Activated CD4-positive, alpha-beta T cell treated with anti-CD3 and anti-CD28 coated beads, Interleukin-2, amount 50 U/mL, for 4 hours (primary cell): ENCODE measurements around the gene ATP2A1.
"Not testable (repeated sequence)": the region's sequence is repeated elsewhere in the genome, so short reads cannot be mapped to it uniquely, and the experiment has no call there.

ENCODE experiments used
- DNase-seq, 2 experiments: peaks; one replicate each; pipeline ENCODE4 v3.0.0-alpha.2; 2020

Gene ATP2A1

DNA sequence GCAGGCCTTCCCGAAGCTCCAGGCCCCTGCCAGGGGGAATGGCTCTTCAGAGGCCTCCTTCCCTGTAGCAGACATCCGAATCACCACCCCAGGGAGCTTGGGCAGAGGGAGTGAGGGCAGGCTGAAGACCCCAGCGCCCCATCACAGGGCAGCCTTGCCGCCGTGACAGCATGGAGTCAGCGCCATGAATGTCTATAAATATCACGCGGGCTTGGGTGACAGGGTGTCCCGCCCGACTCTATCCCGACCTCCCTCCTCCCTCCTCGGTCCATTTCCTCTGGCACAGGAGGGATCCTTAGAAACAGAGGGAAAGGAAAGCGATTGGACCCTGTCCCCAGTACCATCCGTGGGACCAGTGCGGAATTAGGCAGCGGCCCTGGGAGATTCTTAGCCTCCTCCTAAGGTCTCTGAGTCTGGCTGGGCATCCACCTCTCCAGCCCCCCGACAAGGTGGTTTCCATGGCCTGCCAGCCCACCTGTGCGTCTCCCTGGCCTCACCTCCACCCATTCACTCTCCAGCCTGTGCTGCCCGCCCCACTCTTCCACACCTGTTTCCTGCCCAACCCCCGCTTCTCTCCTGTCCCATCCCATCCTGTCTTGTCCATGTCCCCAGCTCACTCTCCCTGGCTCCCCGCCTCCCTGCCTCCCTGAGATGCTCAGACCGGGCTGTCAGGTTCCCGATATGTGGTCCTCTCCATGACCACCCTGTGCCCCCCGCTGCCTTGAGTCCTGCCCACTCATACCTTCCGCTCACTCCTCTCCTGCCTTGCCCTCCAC is 5.1 kb downstream of the ATP2A1 start:
- DNase-seq: no peak

DNA sequence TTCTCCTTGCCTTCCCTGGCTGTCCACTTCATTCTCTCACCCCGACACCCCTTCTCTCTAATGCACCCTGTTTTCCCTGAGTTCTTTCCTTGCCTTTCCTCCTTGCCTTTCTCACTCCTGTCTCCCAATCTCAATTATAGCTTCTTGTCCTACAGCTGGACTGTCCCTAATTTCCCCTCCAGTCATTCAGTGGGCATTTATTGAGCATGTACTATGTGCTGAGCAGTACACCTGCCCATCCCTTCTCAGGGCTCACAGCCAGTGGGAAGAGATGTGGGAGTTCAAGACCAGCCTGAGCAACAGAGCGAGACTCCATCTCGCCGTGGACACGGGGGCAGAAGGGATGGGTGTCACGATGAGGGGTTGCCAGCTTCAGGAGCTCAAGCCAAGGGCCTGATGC is 5.8 kb downstream of the ATP2A1 start:
- no peak for DNase-seq

DNA sequence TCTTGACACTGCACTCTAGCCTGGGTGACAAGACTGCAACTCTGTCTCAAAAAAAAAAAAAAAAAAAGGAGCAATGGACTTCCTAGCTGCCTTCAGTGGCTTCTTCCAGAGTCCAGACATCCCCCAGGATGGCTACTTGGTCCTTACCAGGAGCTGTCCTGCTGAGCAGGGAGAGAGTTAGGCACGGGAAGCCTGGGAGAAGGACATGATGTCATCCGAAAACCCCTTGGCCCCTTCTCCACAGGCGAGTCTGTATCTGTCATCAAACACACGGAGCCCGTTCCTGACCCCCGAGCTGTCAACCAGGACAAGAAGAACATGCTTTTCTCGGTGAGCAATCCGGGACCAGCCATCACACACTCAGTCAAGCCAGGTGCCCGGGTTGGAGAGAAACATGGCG is 8.7 kb downstream of the ATP2A1 start:
- DNase-seq: no peak

DNA sequence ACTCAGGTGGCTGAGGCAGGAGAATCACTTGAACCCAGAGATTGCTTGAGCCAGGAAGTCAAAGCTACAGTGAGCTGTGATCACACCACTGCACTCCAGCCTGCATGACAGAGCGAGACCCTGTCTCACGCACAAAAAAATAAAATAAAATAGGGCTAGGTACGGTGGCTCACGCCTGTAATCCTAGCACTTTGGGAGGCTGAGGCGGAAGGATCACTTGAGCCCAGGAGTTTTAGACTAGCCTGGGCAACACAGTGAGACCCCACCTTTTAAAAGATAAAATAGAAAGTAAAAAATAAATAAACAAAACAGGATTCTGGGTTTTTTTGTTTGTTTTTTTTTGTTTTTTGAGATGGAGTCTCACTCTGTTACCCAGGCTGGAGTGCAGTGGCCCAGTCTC is 12.1 kb downstream of the ATP2A1 start:
- not testable (repeated sequence) for DNase-seq

DNA sequence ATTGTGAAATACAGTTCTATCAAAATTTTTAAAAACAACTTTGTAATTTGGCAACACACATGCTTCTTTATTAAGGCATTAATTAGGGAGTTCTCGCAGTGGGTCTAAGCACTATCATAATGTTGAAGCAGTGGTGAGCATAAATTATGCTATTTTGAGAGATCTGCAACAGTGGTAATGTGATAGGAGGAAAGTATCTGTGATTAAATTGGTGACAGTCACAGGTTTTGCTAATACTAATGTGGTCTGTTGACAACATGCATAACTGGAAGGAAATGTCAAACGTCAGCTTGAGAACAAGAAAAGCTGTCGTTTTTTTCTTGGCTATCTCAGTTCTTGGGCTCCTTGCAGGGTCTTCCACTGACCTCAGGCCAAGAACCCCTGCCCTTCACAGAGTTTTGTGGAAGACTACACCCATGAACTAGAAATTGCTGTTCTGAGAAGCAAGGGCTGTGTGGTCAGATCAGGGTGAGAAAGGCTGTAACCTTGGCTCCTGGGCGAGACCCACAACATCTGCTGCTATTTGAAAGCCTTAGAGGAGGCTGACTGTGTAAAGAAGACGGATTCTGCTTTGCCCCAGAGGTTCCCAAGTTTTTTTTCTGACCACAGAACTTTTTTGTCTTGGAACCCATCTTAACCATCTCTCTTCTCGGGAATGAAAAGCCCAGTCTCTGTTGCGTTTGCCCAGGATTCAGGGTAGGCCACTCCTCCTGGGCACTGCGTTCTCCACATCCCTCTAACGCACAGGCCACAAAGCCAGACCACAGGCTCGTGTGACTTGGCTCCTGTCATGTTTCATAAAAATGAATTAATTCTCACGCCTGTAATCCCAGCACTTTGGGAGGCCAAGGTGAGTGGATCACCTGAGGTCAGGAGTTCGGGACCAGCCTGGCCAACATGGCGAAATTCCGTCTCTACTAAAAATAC is 13.9 kb downstream of the ATP2A1 start:
- DNase-seq: no peak

DNA sequence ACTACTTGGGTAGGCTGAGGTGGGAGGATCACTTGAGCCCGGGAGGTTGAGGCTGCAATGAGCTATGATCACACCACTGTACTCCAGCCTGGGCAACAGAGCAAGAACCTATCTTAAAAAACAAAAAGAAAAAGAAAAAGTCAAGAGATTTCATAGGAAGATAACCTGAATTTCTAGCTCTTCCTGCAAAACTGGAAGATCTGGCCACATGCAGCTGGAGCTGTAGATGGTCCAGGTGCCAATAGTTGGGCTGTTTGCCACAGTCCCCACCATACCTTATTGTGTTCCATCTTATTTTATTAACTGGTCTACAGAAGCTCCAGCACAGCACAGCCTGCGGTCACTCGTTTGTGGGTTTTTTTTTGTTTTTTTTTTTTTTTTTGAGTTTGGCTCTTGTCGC is 15.0 kb downstream of the ATP2A1 start:
- DNase-seq: no peak

DNA sequence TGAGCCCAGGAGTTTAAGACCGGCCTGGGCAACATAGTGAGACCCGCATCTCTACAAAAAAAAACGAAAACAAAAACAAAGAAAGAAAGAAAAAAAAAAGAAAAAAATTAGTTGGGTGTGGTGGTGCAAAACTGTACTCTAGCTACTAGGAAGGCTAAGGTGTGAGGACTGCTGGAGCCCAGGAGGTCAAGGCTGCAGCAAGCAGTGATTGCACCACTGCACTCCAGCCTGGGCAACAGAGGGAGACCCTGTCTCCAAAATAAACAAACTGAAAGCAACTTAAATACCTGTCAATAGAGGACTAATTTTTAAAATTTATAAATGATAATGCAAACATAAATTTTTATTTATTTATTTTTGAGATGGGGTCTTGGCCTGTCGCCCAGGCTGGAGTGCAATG is 17.3 kb downstream of the ATP2A1 start:
- DNase-seq: no peak

DNA sequence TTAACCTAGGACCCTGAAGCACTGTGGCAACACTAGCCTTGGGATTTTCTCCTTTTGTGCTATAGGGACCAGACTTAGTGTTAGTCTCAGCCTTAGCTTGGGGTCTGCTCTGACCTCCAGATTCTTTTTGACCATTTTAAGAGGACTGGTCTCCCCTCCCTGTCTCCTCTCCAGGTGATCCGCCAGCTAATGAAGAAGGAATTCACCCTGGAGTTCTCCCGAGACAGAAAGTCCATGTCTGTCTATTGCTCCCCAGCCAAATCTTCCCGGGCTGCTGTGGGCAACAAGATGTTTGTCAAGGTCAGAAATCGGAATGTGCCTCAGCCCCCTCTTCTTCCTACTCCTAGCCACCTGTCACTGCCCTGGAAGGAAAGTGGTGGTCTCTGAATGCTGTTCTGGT is 19.5 kb downstream of the ATP2A1 start:
- DNase-seq: no peak

DNA sequence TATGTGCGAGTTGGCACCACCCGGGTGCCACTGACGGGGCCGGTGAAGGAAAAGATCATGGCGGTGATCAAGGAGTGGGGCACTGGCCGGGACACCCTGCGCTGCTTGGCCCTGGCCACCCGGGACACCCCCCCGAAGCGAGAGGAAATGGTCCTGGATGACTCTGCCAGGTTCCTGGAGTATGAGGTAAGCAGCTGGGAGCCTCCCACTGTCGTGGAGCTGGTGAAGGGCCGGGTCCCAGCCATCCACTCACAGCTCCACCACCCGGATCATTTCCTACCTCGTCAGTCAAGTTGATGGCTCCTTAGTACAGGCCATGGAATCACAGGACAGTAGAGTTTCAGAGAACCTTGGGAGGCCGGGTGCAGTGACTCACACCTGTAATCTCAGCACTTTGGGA is 20.0 kb downstream of the ATP2A1 start:
- no peak for DNase-seq

DNA sequence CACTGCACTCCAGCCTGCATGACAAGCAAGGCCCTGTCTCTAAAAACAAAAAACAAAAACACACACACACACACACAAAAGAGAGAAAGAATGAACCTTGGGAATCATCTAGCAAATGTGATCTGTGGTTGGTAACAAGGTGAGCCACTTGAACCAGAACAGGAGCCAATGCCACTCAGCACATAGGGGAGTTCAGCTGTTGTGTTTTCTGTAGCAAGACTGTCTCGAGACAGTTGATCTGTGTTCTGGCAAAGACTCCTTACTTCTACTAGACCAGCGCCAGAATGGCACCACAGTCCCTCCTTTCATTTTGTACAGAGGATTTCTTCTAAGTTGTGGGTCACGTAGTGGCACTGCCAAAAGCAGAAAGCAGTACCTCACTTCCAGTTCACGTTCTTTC is 20.7 kb downstream of the ATP2A1 start:
- DNase-seq: no peak

DNA sequence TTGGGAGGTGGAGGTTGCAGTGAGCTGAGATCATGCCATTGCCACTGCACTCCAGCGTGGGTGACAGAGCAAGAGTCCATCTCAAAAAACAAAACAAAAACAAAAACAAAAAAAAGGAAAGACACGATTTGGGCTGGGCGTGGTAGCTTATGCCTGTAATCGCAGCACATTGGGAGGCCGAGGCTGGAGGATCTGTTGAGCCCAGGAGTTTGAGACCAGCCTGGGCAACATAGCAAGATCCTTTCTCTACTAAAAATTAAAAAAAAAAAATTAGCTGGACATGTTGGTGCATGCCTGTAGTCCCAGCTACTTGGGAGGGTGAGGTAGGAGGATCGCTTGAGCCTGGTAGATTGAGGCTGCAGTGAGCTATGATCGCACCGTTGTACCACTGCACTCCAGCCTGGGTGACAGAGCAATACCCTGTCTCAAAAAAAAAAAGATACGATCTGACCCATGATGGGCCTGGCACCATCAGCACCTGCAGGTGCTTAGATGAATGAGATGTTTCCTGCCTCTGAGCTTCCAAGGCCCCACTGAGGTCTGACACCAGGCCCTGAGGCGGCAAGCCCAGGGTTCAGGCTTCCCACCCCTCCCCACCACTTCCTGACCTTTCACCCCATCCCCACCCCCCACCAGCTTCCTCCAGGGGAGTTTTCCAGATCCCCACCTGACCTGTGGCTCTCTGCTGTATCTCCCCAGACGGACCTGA is 21.7 kb downstream of the ATP2A1 start:
- no peak for DNase-seq

DNA sequence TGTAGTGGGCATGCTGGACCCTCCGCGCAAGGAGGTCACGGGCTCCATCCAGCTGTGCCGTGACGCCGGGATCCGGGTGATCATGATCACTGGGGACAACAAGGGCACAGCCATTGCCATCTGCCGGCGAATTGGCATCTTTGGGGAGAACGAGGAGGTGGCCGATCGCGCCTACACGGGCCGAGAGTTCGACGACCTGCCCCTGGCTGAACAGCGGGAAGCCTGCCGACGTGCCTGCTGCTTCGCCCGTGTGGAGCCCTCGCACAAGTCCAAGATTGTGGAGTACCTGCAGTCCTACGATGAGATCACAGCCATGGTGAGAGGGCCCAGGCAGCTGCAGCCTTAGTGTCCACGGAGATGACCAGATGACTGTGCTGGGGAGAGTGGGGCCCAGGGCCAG is 22.3 kb downstream of the ATP2A1 start:
- DNase-seq: no peak

DNA sequence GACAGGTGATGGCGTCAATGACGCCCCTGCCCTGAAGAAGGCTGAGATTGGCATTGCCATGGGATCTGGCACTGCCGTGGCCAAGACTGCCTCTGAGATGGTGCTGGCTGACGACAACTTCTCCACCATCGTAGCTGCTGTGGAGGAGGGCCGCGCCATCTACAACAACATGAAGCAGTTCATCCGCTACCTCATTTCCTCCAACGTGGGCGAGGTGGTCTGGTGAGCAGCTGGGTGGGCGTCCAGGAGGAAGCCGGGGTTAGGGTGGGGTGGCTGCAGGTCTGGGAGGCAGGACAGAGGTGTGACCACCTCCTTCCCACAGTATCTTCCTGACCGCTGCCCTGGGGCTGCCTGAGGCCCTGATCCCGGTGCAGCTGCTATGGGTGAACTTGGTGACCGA is 23.6 kb downstream of the ATP2A1 start:
- no peak for DNase-seq

DNA sequence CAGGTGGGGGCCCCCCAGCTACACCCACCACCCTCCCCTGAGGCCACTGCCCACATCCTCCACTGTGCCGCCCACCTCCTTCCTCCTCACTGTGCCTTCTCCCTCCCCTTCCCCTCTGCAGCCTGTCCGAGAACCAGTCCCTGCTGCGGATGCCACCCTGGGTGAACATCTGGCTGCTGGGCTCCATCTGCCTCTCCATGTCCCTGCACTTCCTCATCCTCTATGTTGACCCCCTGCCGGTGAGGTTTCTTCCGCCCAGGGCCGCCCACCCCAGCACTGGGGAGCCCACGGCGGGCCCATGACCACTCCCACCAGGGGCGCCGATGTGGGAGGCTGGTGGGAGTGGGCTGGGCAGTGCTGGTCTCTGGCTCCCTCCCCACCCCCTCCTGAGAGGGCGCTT is 24.6 kb downstream of the ATP2A1 start:
- DNase-seq: no peak

DNA sequence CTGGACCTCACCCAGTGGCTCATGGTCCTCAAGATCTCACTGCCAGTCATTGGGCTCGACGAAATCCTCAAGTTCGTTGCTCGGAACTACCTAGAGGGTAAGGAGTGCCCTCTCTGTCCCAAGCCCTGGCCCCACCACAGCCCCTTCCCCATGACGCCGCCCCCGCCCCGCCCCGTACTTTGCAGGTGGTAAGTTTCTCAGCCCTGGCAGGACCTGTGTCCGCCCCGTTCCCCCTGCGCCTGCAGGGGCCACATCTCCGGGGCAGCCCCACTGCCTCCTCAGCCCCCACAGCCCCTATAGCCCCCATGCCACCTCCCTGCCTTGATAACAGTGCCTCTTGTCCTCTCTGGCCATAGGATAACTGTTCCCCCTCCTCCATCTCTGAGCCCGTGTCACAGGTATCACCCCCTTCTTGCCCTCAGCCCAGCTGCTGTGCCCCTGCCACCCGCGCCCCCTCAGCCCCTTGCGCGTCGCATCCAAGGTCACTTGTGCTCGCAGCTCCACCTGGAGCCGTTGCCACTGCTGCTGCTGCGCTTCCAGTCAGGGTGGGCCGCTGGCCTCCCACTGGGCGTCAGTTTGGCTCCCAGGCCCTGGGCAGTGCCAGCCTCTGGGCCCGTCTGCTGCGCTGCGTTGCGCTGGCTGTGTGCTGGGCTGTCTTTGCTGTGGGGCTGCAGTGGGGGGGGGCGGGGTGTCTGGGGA is 25.2 kb downstream of the ATP2A1 start:
- DNase-seq: no peak

DNA sequence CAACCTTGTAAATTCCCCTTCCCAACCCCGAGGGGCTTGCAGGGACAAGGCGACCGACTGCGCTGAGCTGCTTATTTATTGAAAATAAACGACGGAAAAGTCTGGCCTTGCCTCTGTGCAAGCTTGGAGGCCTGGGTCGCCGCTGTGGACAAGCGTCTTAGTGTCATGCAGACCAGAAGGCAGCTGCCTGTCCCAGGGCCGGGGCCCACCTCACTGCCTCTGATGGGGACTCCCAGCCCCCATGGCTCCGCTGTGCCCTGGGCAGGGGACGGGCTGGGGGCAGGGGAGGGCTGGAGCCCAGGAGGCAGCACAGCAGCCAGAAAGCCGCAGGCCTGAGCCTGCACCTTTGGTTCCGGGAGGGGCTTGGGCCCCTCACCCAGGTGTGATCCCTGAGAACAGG is 26.1 kb downstream of the ATP2A1 start:
- no peak for DNase-seq

DNA sequence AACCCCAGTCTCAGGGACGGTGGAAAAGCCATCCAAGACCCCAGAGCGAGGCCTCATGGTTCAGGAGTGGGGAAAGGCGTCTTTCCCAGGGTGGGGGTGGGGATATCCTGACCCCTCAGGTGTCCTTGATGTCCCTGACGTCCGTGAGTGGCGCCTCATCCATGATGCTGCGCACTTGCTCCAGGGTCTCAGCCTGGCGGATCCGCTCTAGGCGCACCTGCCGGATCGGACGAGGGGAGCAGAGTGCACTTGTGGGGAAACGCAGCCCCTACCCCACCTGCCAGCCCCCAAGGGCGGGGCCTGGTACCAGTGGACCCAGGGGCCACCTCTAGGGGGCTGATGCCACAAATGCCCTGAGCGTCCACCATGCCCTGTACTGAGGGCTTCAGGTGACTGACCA is 26.5 kb downstream of the ATP2A1 start:
- DNase-seq: no peak

DNA sequence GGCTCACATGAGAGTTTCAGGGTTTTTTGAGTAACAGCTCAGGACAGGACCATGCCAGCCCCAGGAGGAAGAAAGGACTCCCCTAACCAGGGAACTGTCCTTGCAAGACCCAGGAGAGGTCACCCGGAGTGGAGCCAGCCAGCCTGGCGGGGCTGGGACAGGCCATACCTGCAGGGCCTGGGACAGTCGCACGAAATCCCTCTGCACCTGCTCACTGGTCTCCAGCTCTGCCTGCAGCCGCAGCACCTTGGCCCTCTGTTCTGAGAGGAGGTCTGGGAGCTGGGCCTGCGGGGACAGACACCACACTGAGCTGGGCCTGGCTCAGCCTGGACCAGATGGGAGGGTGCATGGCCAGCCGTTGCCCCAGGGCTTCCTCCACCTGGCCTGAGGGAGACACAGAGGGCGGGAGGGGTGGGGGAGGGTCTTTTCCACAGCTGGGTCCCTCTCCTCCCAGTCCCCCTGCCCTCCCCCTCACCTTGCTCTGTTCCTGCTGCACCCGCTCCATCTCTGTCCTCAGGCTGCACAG is 27.0 kb downstream of the ATP2A1 start:
- DNase-seq: no peak

DNA sequence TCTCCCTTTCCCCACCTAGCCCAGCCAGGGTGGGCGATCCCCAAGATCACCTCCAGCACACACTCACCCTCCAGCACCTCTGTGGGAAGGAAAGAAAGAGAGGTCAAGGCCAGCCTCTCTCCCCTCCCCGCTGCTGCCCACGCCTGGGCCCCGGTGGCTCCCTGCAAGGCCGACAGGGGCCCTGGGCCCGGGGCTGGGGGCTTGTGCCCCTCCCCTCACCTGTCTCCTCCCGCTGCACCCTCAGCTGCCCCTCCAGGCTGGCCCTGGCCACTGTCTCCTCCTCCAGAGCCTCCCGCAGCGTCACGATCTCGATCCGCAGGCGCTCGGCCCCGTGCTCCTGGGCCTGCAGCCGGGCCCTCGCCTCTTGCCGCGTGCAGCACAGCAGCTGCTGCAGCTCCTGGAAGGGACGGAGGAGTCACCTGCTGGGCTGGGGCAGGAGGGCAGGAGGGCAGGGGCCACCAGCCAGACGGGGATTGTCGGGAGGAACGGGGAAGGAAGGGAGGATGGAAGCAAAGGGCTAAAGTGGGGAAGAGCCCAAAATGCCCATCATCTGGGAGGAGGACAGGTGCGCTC is 27.6 kb downstream of the ATP2A1 start:
- no peak for DNase-seq

DNA sequence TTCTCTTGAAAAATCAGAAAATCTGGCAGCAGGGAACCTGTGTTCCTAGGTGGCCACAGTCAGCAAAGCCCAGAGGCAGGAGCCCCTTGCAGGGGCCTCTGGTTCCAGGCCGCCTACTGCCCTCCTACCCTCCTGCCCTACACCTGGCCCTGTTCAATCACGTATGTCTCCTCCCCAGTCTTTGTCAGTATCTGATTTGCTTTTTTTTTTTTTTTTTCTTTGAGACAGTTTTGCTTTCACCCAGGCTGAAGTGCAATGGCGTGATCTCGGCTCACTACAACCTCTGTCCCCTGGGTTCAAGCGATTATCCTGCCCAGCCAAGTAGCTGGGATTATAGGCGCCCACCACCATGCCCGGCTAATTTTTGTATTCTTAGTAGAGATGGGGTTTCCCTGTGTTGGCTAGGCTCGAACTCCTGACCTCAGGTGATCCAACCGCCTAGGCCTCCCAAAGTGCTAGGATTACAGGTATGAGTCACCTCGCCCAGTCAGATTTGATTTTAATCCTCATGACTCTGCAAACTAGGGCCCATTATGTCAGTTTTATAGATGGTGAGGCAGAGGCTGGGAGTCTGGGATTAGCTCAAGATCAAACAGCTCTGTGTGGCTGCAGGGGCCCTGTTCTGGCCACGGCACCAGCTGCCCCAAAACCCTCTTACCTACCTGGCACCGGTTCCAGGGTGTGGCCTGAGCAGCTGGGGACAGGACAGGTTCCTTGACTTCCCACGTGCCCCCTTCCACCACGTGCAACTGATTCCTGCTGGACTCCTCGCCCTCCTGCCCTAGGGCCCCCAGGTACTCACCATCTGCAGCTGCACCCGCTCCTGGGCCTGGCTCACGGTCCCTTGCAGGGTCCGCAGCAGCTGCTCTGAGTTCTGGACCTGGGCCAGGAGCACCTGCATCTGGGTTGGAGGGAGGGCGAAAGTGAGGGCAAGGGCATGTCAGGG is 32.1 kb downstream of the ATP2A1 start:
- DNase-seq: no peak

DNA sequence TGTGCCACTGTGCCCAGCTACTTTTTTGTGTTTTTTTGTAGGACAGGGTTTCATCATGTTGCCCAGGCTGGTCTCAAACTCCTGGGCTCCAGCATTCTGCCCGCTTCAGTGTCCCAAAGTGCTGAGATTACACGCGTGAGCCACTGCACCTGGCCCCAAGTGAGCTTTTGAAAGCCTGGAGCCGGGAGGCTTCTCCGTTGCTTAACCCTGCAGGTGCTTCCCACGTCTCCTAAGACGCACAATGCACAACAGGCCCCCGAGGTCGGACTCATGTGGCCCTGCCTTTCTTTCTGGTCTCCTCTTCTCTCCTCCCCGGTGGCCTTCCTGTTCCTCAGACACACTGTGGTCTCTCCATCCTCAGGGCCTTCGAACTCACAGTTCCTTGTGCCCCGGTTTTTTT is 34.3 kb downstream of the ATP2A1 start:
- no peak for DNase-seq
